ENCODE results near the gene CMSS1.

Gene CMSS1

GRCh38 chr3:99896482-99896881 lies 78.8 kb downstream of the CMSS1 start:
- Histone ChIP-seq H3K4me1 (ENCODE audit: control insufficient read depth, insufficient read depth, low read length) (peaks cover under 1% of the 10 kb centered on the region), H3K27ac (ENCODE audit: extremely low read depth, low read depth, low read length) (no peak overlapping the region), H3K9me3 (ENCODE audit: control insufficient read depth, insufficient read depth, low read depth, low read length) (no peaks in the 10 kb centered on the region), H3K4me3 (ENCODE audit: low read depth, low read length) (no peak overlapping the region), H3K36me3 (ENCODE audit: control insufficient read depth in 2 of 2, insufficient read depth in 1 of 2, low read length in 2 of 2) (no peaks in the 10 kb centered on the region)
- POLR2A ChIA-PET, result no interaction called here
- TF ChIP-seq SP3 (tag by site-specific recombination; IDR thresholded peaks at IDR 0.05), result no peak
- TF ChIP-seq ZBTB49 (tag by site-specific recombination; IDR thresholded peaks at IDR 0.05; ENCODE audit: low read depth), result no peak
- CTCF ChIA-PET, result no interaction called here

DNA sequence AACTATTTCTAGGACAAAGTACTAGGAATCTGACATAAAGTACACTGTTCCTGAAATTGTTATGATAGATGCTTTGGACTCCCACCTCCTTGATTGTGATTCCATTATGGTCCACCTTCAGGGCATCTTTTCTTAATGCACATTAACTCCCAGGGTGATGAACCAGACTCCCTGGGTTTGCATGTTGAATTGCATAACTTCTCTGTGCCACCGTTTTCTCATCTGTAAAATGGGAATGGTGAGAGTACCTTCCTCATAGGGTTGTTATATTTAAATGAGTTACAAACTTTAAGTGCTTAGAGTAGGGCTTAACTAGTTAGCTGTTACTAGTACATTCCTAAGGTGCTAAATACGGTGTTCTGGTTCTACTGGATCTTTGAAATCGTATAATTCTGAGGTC lies 81.9 kb downstream of the CMSS1 start:
- CTCF ChIA-PET, result no interaction called here
- POLR2A ChIA-PET, result no interaction called here
- H3K36me3 ChIP-seq (ENCODE audit: control insufficient read depth in 2 of 2, insufficient read depth in 1 of 2, low read length in 2 of 2), result no peaks in the 10 kb centered on the region
- H3K4me3 ChIP-seq (ENCODE audit: low read depth, low read length), result no peak overlapping the region
- H3K9me3 ChIP-seq (ENCODE audit: control insufficient read depth, insufficient read depth, low read depth, low read length), result no peaks in the 10 kb centered on the region
- no peak overlapping the region for H3K27ac ChIP-seq (ENCODE audit: extremely low read depth, low read depth, low read length)
- TF ChIP-seq ZNF530 (tag by site-specific recombination; IDR thresholded peaks at IDR 0.05; ENCODE audit: low read depth), result no peak
- no peak for TF ChIP-seq ZNF394 (tag by site-specific recombination; IDR thresholded peaks at IDR 0.05; ENCODE audit: borderline replicate concordance)
- no peak for TF ChIP-seq KLF10 (tag by site-specific recombination; IDR thresholded peaks at IDR 0.05)
- no peak for TF ChIP-seq ZIC2 (tag by site-specific recombination; IDR thresholded peaks at IDR 0.05)
- TF ChIP-seq, protein P1, sequence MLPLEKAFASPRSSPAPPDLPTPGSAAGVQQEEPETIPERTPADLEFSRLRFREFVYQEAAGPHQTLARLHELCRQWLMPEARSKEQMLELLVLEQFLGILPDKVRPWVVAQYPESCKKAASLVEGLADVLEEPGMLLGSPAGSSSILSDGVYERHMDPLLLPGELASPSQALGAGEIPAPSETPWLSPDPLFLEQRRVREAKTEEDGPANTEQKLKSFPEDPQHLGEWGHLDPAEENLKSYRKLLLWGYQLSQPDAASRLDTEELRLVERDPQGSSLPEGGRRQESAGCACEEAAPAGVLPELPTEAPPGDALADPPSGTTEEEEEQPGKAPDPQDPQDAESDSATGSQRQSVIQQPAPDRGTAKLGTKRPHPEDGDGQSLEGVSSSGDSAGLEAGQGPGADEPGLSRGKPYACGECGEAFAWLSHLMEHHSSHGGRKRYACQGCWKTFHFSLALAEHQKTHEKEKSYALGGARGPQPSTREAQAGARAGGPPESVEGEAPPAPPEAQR (tag by site-specific recombination; IDR thresholded peaks at IDR 0.05), result no peak
- no peak for TF ChIP-seq ZSCAN23 (tag by site-specific recombination; IDR thresholded peaks at IDR 0.05)
- TF ChIP-seq ZNF707 (tag by site-specific recombination; IDR thresholded peaks at IDR 0.05), result no peak
- no peak for TF ChIP-seq ZBTB20 (tag by site-specific recombination; IDR thresholded peaks at IDR 0.05)
- TF ChIP-seq ZNF747 (tag by site-specific recombination; IDR thresholded peaks at IDR 0.05), result no peak
- TF ChIP-seq KLF16 (tag by site-specific recombination; IDR thresholded peaks at IDR 0.05), result no peak
- no peak for TF ChIP-seq ZNF404 (tag by site-specific recombination; IDR thresholded peaks at IDR 0.05)
- TF ChIP-seq ZNF701 (tag by site-specific recombination; IDR thresholded peaks at IDR 0.05), result no peak
- no peak for TF ChIP-seq YY1 (tag by site-specific recombination; IDR thresholded peaks at IDR 0.05)
- H3K4me1 ChIP-seq (ENCODE audit: control insufficient read depth, insufficient read depth, low read length), result peaks cover 6% of the 10 kb centered on the region

DNA sequence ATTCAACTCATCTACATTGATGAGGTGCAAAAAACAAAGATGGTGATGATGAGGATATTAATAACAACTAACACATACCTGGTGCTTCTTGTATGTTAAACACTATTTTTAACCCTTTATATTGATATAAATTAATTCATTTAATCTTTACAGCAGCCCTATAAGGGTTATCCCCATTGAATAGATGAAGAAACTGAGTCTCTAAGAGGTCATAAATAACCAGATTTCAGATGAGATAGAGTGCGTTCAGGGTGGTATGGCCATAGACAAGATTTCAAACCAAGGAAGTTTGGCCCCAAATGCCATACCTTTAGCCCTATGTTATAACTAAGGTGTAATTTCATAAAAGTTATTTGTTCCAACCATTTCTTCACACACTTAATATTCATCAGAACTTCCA lies 82.6 kb downstream of the CMSS1 start:
- CTCF ChIA-PET, result interaction anchor here (0.6 to 0.7 kb wide), 2 partner anchors 11 to 57 kb away, joined by 3 to 4 read pairs; no protein-coding TSS in a partner anchor
- H3K27ac ChIP-seq (ENCODE audit: extremely low read depth, low read depth, low read length), result no peak overlapping the region

More for the DNA sequence above, 82.6 kb downstream of the CMSS1 start:
- no peaks in the 10 kb centered on the region for H3K9me3 ChIP-seq (ENCODE audit: control insufficient read depth, insufficient read depth, low read depth, low read length)
- TF ChIP-seq SP7 (tag by site-specific recombination; IDR thresholded peaks at IDR 0.05), result no peak
- no peak for TF ChIP-seq ZNF555 (tag by site-specific recombination; conservative IDR thresholded peaks at IDR 0.05)
- TF ChIP-seq ZNF18 (tag by site-specific recombination; IDR thresholded peaks at IDR 0.05), result no peak
- TF ChIP-seq, protein P2, sequence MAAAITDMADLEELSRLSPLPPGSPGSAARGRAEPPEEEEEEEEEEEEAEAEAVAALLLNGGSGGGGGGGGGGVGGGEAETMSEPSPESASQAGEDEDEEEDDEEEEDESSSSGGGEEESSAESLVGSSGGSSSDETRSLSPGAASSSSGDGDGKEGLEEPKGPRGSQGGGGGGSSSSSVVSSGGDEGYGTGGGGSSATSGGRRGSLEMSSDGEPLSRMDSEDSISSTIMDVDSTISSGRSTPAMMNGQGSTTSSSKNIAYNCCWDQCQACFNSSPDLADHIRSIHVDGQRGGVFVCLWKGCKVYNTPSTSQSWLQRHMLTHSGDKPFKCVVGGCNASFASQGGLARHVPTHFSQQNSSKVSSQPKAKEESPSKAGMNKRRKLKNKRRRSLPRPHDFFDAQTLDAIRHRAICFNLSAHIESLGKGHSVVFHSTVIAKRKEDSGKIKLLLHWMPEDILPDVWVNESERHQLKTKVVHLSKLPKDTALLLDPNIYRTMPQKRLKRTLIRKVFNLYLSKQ (tag by site-specific recombination; IDR thresholded peaks at IDR 0.05; ENCODE audit: borderline replicate concordance), result no peak
- TF ChIP-seq KLF10 (tag by site-specific recombination; IDR thresholded peaks at IDR 0.05), result no peak
- TF ChIP-seq ZSCAN16 (tag by site-specific recombination; IDR thresholded peaks at IDR 0.05), result no peak
- no peak for TF ChIP-seq ZNF560 (tag by site-specific recombination; IDR thresholded peaks at IDR 0.05; ENCODE audit: borderline replicate concordance)
- TF ChIP-seq GLIS2 (tag by site-specific recombination; IDR thresholded peaks at IDR 0.05), result no peak
- no peak for TF ChIP-seq ZNF473 (tag by site-specific recombination; IDR thresholded peaks at IDR 0.05)
- no peak for TF ChIP-seq KLF1 (tag by site-specific recombination; IDR thresholded peaks at IDR 0.05)
- no peak for TF ChIP-seq SETDB1 (IDR thresholded peaks at IDR 0.05; ENCODE audit: insufficient read length, low read length)
- no peak for TF ChIP-seq MEIS1 (CRISPR knock-in tag; IDR thresholded peaks at IDR 0.05; ENCODE audit: borderline replicate concordance)
- no peaks in the 10 kb centered on the region for H3K36me3 ChIP-seq (ENCODE audit: control insufficient read depth in 2 of 2, insufficient read depth in 1 of 2, low read length in 2 of 2)
- peaks cover 6% of the 10 kb centered on the region for H3K4me1 ChIP-seq (ENCODE audit: control insufficient read depth, insufficient read depth, low read length)
- no peak overlapping the region for H3K4me3 ChIP-seq (ENCODE audit: low read depth, low read length)
- POLR2A ChIA-PET, result no interaction called here
